GM12892 (cell line): ENCODE measurements around the gene DTNBP1.
"Not testable (repeated sequence)": the region's sequence is repeated elsewhere in the genome, so short reads cannot be mapped to it uniquely, and the experiment has no call there.

Experiments
- DNase-seq: peaks from one replicate; pipeline ENCODE4 v3.0.0; 2011; ENCODE audit not compliant: insufficient read length
- FAIRE-seq: peaks from 2 replicates; lab custom pipeline; 2011; peaks lifted over from hg19 to GRCh38; lab: Jason Lieb, UNC
- POLR2A ChIP-seq: IDR thresholded peaks from 2 replicates; pipeline ENCODE4 v1.6.1; 2011; ENCODE audit warnings: low read depth, low read length, control low read depth
- POLR2AphosphoS5 ChIP-seq: IDR thresholded peaks from 2 replicates; pipeline ENCODE4 v1.6.1; 2011; ENCODE audit warnings: low read depth, low read length, control low read depth
- TAF1 ChIP-seq: IDR thresholded peaks from 2 replicates; pipeline ENCODE4 v1.6.1; 2011; ENCODE audit warnings: low read depth, mild to moderate bottlenecking, control low read depth, low read length, borderline replicate concordance

Gene DTNBP1

GRCh38 chr6:15665237-15665636, 2.4 kb upstream of the DTNBP1 start:
- DNase-seq, result no peak
- FAIRE-seq, result no peak
- TF ChIP-seq POLR2A (no peak), POLR2AphosphoS5 (no peak), TAF1 (no peak)

- no peak for TF ChIP-seq POLR2AphosphoS5
- no peak for TF ChIP-seq POLR2A
- TF ChIP-seq TAF1, result no peak
- FAIRE-seq (no peak), DNase-seq (no peak)
Measured at GRCh38 chr6:15663130-15663871, 473 bp upstream of the DTNBP1 start.

DNA sequence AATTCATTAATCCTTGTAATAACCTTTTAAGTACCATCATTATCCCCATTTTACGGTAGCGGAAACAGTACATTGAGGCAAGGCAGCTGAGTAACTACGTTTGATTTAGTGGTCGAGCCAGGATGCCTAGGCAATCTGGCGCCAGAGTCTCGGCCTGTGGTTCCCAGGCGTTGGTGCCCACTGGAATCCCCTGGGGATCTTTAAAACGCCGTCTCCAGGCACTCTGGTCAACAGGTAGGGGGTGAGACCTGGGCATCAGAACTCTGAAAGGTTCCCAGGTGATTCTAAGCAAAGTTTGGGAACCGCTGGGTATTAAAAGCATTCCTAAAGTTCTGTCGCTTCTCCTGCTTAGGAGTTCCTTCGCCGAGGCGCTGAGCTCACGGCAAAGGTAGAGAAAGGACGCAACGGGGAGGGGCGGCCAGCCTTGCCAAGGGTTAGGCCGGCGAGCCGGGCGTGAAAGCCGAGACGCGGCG, 939 bp downstream of the DTNBP1 start:
- peak; percentile 40 for FAIRE-seq
- no peak for DNase-seq

GRCh38 chr6:15659181-15659580, 3.6 kb downstream of the DTNBP1 start:
- TF ChIP-seq TAF1 (no peak), POLR2A (no peak), POLR2AphosphoS5 (no peak)
- DNase-seq (no peak), FAIRE-seq (no peak)

More for the DNA sequence above, 939 bp downstream of the DTNBP1 start:
- TF ChIP-seq POLR2A (no peak), POLR2AphosphoS5 (no peak), TAF1 (no peak)

DNA sequence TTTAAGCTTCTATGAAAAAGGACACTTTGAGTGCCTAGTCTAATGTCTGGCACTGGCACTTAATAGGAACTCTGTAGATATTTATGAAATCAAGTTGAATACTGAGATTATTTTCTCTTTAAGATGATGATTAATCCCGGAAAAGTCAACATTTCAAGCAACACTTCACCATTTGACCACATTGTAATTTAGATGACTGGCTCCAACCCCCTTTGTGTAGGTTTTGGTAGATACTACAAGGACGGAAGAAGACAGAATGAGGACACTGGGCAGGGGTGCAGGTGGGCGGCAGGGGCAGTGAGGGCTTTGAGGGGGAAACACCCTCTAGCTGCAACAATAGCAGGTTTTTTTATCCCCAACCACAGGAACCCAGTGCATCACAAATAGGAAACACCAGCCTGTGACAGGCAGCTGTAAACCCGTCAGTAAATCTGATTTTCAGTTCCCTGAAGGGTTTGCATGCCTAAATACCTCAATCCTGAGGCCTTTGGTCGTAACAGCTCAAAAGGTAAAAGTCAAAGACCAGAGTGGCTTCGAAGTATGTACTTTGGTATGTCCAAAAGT, 4.6 kb downstream of the DTNBP1 start:
- FAIRE-seq, result peak; percentile 95
- no peak for DNase-seq
- TF ChIP-seq POLR2AphosphoS5, result no peak

DNA sequence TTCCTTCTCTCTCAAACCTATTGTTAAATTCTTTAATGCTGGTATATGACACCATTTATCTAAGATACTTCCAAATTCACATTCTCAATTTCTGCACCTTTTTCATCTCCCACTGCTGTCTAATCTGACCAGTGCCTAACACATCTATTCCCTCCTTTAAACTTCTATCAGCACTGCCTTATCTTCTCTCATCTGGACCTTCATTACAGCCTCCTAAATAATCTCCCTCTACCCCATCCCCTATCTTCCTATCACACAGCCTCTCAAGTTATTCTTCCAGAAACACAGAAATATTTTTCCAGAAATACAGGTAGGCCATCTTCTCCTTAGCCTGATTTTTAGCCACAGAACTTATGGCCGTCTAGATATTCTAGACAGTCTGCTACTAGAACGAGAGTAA, 5.5 kb downstream of the DTNBP1 start:
- DNase-seq (no peak), FAIRE-seq (no peak)

DNA sequence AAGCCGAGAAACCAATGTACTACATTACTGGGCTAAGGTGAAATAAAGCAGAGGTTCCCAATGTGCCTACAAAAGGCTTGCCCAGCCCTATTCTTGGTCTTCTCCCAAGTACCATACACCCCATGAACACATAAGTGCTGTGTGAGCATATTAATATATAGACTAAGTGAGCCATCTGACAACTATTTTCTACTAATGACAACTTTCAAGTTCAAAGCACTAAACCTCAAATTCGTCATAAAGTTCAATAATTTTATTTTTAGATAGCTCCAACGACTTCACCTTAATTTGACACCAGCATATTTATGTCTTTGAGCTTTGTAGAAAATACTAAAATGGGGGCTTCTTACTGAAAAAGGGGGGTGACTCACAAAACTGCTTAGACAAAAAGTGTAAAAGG, 6.7 kb downstream of the DTNBP1 start:
- no peak for TF ChIP-seq TAF1
- TF ChIP-seq POLR2AphosphoS5, result no peak
- no peak for TF ChIP-seq POLR2A
- DNase-seq, result no peak
- FAIRE-seq, result no peak

More for the DNA sequence above, 5.5 kb downstream of the DTNBP1 start:
- TF ChIP-seq POLR2AphosphoS5, result no peak
- TF ChIP-seq TAF1, result no peak
- TF ChIP-seq POLR2A, result no peak

- FAIRE-seq (no peak), DNase-seq (no peak)
- TF ChIP-seq POLR2AphosphoS5 (no peak), POLR2A (no peak), TAF1 (no peak)
Measured at GRCh38 chr6:15654250-15654649, 8.6 kb downstream of the DTNBP1 start.

DNA sequence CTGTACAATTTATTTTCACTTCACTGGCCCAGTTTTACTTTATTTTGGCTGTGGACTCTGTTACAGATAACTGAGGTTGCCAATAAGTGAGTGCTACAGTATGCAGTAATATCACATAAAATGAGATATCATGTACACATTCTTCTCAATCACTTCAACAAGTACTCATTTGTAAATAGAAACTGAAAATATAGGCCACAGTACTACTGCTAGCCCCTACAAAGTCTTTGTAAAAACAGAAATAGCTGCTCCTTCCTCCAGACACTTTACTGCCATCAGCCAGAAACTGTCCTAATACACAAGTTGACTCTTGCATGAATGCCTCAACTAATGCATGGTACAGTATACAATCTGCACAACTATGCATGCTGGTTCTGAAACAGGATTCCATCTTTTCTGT, 9.2 kb downstream of the DTNBP1 start:
- FAIRE-seq (peak; percentile 86), DNase-seq (no peak)
- TF ChIP-seq POLR2AphosphoS5 (no peak), TAF1 (no peak), POLR2A (no peak)

GRCh38 chr6:15650004-15650559, 12.7 kb downstream of the DTNBP1 start:
- FAIRE-seq, DNase-seq: not testable (repeated sequence)

GRCh38 chr6:15644904-15645303, 17.9 kb downstream of the DTNBP1 start:
- FAIRE-seq (no peak), DNase-seq (no peak)
- no peak for TF ChIP-seq POLR2A
- no peak for TF ChIP-seq POLR2AphosphoS5
- TF ChIP-seq TAF1, result no peak

GRCh38 chr6:15643542-15643941, 19.3 kb downstream of the DTNBP1 start:
- DNase-seq (no peak), FAIRE-seq (no peak)

More at GRCh38 chr6:15643542-15643941, 19.3 kb downstream of the DTNBP1 start:
- TF ChIP-seq TAF1 (no peak), POLR2A (no peak), POLR2AphosphoS5 (no peak)
